K562 (cell line): ENCODE measurements around the gene PAIP2. TPM values are rescaled to one million over a fixed set of nuclear protein-coding genes. Genes with fewer than 3 reads are reported as not detected.

Source experiments
- KDM4B ChIP-seq, 2 experiments: fragments of 450-650 bp in 1 of 2; sonication (generic) in 1 of 2; IDR thresholded peaks; 2 replicates each; pipeline ENCODE4 v1.6.1; 2016 to 2017; ENCODE audit warnings: borderline replicate concordance in 2 of 2, antibody characterized with exemption in 1 of 2, low read depth in 1 of 2, mild to moderate bottlenecking in 1 of 2
- MIER1 ChIP-seq: fragments of 450-650 bp; IDR thresholded peaks from 2 replicates; pipeline ENCODE4 v1.6.1; 2016; ENCODE audit warnings: antibody characterized with exemption, mild to moderate bottlenecking, low read depth
- NRF1 ChIP-seq, 2 experiments: fragments of 450-650 bp; IDR thresholded peaks in 1 of 2; conservative IDR thresholded peaks in 1 of 2; 2 replicates each; pipeline ENCODE4 v1.6.1; 2014; ENCODE audit warnings: mild to moderate bottlenecking in 2 of 2
- SRSF1 ChIP-seq: fragments of 200-400 bp; formaldehyde crosslinking; IDR thresholded peaks from 2 replicates; pipeline ENCODE4 v1.6.1; 2017; ENCODE audit warnings: mild to moderate bottlenecking, low read depth, low read length, moderate library complexity
- TEAD4 ChIP-seq, 2 experiments: sonication (generic) in 1 of 2; formaldehyde crosslinking in 1 of 2; IDR thresholded peaks; 2 replicates each; pipeline versions ENCODE4 v1.6.1 to v1.8.0; 2012 to 2022; ENCODE audit warnings: borderline replicate concordance in 1 of 2, inconsistent platforms in 1 of 2, low read length in 1 of 2, mild to moderate bottlenecking in 1 of 2, missing genetic modification reagents in 1 of 2
- polyA plus RNA-seq, 8 experiments: library from polyadenylated mRNA; depleted of rRNA in 4 of 8; stranded (reverse) in 5 of 8; unstranded in 3 of 8; fragments of >200 nt; fragmentation: Nextera tagmentation in 2 of 8; fragmentation: Illumina TruSeq in 1 of 8; extraction: Ambion mirVana in 2 of 8; extraction: Trizol in 1 of 8; gene quantifications; 2 replicates each; pipeline versions ENCODE4 v1.2.1 to v1.2.3, GENCODE V29; 2011 to 2014; ENCODE audit warnings: inconsistent platforms in 1 of 8, missing spikeins in 1 of 8
- total RNA-seq, 7 experiments: library from RNA; depleted of rRNA in 6 of 7; stranded (reverse); fragments of >200 nt in 6 of 7; fragmentation: Illumina TruSeq in 2 of 7; extraction: Trizol in 2 of 7; gene quantifications; 2 replicates each; pipeline versions ENCODE4 v1.2.1 to v1.2.3, GENCODE V29; 2011 to 2021; ENCODE audit warnings: low replicate concordance in 1 of 7
- TF ChIP-seq, protein P1 (sequence below): fragments of 250-450 bp; sonication (Bioruptor Pico); IDR thresholded peaks from 2 replicates; pipeline ENCODE4 v1.4.0; 2020
- TF ChIP-seq, protein P2 (sequence below): sonication (generic); formaldehyde crosslinking; IDR thresholded peaks from 2 replicates; pipeline ENCODE4 v1.8.1; 2023; ENCODE audit warnings: mild to moderate bottlenecking, missing genetic modification reagents
- TF ChIP-seq, protein P3 (sequence below), 2 experiments: IDR thresholded peaks; 2 replicates each; pipeline ENCODE4 v1.6.1; 2011; ENCODE audit warnings: borderline replicate concordance in 1 of 2, control low read depth in 1 of 2, low read depth in 1 of 2, low read length in 1 of 2, mild to moderate bottlenecking in 1 of 2, mixed read lengths in 1 of 2, moderate library complexity in 1 of 2; ENCODE audit not compliant: insufficient read depth in 1 of 2, insufficient read length in 1 of 2, poor library complexity in 1 of 2, severe bottlenecking in 1 of 2; ENCODE audit errors: extremely low read depth in 1 of 2
- TF ChIP-seq, protein P4 (sequence below): IDR thresholded peaks from 2 replicates; pipeline ENCODE4 v1.6.1; 2014; ENCODE audit warnings: antibody characterized with exemption
- TF ChIP-seq, protein P5 (sequence below): fragments of 250-450 bp; sonication (Bioruptor Pico); IDR thresholded peaks from 2 replicates; pipeline ENCODE4 v1.5.0; 2020; ENCODE audit warnings: mild to moderate bottlenecking

PAIP2 gene
- total and polyA plus RNA-seq, 9 of the 15 experiments (the other 6 are each of a cell fraction or from before 2014, with no cell fraction given) = 78.3 to 187 (median 128) TPM

DNA sequence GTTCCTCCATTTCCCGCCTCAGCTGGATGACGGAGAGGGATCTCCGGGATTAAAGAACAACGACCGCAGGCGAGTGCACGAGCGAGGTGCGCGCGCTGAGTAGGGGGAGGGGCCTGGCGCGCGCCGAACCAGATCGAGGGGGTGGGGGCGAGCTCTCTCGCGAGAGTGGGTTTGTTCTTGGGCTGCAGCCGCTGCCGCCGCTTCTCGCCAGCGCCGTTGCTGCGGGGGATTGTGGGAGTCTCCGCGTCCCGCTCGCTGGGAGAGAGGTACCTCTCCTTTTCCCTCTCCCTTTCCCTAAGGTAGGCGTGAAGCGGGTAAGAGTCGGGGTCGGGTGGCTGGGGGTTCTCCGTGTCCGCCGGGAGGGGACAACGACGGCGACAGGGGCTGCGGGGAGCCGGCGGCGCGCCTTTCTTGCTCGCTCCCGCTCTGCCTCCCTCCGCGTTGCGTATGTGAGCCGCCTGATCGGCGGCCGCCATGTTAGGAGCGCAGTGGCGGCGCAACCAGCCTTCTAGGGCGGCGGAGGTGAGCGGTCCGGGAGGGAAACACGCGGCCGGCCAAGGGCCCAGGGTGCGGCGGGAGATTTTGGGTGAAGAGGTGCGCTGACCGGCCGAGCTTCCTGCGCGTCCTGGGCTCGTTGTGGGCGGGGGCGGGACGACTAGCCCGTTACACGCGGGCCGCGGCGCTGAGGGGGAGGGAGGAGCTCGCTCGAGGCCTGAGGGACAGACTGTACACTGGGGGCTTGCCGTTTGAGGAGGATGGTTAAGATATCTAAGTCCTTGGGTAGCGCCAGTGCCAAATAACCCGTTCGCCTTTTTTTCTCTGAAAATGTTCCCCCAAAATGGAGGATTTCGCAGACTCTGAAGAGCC lies 47.9 kb upstream of the PAIP2 start, which contains the start of gene MATR3 (continued):
- TF ChIP-seq, protein P1, sequence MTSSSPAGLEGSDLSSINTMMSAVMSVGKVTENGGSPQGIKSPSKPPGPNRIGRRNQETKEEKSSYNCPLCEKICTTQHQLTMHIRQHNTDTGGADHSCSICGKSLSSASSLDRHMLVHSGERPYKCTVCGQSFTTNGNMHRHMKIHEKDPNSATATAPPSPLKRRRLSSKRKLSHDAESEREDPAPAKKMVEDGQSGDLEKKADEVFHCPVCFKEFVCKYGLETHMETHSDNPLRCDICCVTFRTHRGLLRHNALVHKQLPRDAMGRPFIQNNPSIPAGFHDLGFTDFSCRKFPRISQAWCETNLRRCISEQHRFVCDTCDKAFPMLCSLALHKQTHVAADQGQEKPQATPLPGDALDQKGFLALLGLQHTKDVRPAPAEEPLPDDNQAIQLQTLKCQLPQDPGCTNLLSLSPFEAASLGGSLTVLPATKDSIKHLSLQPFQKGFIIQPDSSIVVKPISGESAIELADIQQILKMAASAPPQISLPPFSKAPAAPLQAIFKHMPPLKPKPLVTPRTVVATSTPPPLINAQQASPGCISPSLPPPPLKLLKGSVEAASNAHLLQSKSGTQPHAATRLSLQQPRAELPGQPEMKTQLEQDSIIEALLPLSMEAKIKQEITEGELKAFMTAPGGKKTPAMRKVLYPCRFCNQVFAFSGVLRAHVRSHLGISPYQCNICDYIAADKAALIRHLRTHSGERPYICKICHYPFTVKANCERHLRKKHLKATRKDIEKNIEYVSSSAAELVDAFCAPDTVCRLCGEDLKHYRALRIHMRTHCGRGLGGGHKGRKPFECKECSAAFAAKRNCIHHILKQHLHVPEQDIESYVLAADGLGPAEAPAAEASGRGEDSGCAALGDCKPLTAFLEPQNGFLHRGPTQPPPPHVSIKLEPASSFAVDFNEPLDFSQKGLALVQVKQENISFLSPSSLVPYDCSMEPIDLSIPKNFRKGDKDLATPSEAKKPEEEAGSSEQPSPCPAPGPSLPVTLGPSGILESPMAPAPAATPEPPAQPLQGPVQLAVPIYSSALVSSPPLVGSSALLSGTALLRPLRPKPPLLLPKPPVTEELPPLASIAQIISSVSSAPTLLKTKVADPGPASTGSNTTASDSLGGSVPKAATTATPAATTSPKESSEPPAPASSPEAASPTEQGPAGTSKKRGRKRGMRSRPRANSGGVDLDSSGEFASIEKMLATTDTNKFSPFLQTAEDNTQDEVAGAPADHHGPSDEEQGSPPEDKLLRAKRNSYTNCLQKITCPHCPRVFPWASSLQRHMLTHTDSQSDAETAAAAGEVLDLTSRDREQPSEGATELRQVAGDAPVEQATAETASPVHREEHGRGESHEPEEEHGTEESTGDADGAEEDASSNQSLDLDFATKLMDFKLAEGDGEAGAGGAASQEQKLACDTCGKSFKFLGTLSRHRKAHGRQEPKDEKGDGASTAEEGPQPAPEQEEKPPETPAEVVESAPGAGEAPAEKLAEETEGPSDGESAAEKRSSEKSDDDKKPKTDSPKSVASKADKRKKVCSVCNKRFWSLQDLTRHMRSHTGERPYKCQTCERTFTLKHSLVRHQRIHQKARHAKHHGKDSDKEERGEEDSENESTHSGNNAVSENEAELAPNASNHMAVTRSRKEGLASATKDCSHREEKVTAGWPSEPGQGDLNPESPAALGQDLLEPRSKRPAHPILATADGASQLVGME (CRISPR knock-in tag) = no peak
- TF ChIP-seq, protein P2, sequence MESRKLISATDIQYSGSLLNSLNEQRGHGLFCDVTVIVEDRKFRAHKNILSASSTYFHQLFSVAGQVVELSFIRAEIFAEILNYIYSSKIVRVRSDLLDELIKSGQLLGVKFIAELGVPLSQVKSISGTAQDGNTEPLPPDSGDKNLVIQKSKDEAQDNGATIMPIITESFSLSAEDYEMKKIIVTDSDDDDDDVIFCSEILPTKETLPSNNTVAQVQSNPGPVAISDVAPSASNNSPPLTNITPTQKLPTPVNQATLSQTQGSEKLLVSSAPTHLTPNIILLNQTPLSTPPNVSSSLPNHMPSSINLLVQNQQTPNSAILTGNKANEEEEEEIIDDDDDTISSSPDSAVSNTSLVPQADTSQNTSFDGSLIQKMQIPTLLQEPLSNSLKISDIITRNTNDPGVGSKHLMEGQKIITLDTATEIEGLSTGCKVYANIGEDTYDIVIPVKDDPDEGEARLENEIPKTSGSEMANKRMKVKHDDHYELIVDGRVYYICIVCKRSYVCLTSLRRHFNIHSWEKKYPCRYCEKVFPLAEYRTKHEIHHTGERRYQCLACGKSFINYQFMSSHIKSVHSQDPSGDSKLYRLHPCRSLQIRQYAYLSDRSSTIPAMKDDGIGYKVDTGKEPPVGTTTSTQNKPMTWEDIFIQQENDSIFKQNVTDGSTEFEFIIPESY (CRISPR knock-in tag) = peak; percentile 42; the same call in 1 of the 2 replicates
- TF ChIP-seq MIER1 (no peak), TEAD4 (IDR thresholded peaks at IDR 0.05; ENCODE audit: low read length) (peak; percentile 56; the same call in 1 of the 2 replicates), TEAD4 (CRISPR knock-in tag; IDR thresholded peaks at IDR 0.05; ENCODE audit: borderline replicate concordance) (no peak), KDM4B (IDR thresholded peaks at IDR 0.05; ENCODE audit: borderline replicate concordance in 2 of 2, low read depth in 1 of 2) (no peak; a peak in 1 of 4 replicates), NRF1 (conservative IDR thresholded peaks at IDR 0.05 in 1 of 2, IDR thresholded peaks at IDR 0.05 in 1 of 2) (peak; percentile 93 to 94), SRSF1 (peak; percentile 73; the same call in 1 of the 2 replicates)
- TF ChIP-seq, protein P3, sequence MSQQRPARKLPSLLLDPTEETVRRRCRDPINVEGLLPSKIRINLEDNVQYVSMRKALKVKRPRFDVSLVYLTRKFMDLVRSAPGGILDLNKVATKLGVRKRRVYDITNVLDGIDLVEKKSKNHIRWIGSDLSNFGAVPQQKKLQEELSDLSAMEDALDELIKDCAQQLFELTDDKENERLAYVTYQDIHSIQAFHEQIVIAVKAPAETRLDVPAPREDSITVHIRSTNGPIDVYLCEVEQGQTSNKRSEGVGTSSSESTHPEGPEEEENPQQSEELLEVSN (IDR thresholded peaks at IDR 0.05; ENCODE audit: borderline replicate concordance in 1 of 2, extremely low read depth in 1 of 2, insufficient read depth in 1 of 2, insufficient read length in 1 of 2, low read depth in 1 of 2, low read length in 1 of 2, poor library complexity in 1 of 2, severe bottlenecking in 1 of 2) = peak; percentile 62 to 89
- TF ChIP-seq, protein P4, sequence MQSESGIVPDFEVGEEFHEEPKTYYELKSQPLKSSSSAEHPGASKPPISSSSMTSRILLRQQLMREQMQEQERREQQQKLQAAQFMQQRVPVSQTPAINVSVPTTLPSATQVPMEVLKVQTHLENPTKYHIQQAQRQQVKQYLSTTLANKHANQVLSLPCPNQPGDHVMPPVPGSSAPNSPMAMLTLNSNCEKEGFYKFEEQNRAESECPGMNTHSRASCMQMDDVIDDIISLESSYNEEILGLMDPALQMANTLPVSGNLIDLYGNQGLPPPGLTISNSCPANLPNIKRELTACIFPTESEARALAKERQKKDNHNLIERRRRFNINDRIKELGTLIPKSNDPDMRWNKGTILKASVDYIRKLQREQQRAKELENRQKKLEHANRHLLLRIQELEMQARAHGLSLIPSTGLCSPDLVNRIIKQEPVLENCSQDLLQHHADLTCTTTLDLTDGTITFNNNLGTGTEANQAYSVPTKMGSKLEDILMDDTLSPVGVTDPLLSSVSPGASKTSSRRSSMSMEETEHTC = no peak
- TF ChIP-seq, protein P5, sequence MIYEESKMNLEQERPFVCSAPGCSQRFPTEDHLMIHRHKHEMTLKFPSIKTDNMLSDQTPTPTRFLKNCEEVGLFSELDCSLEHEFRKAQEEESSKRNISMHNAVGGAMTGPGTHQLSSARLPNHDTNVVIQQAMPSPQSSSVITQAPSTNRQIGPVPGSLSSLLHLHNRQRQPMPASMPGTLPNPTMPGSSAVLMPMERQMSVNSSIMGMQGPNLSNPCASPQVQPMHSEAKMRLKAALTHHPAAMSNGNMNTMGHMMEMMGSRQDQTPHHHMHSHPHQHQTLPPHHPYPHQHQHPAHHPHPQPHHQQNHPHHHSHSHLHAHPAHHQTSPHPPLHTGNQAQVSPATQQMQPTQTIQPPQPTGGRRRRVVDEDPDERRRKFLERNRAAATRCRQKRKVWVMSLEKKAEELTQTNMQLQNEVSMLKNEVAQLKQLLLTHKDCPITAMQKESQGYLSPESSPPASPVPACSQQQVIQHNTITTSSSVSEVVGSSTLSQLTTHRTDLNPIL (CRISPR knock-in tag) = no peak
